Neural crest cell (in vitro differentiated cells): ENCODE measurements around the gene ANKH. TPM values are rescaled to one million over a fixed set of nuclear protein-coding genes. Genes with fewer than 3 reads are reported as not detected.

Experiments
- DNase-seq: peaks from one replicate; pipeline ENCODE4 v3.0.0; 2021; ENCODE audit warnings: low read depth, mixed read lengths, low spot score
- H3K27ac Mint-ChIP-seq: one replicate; pipeline ENCODE4 v1.8.0; 2021; ENCODE audit warnings: mild to moderate bottlenecking, mixed read lengths; ENCODE audit not compliant: unreplicated experiment
- H3K27me3 Mint-ChIP-seq: 2 replicates; pipeline ENCODE4 v1.8.0; 2021; ENCODE audit warnings: low read depth, mild to moderate bottlenecking, mixed read lengths
- H3K36me3 Mint-ChIP-seq: 2 replicates; pipeline ENCODE4 v1.8.0; 2021; ENCODE audit warnings: low read depth, mild to moderate bottlenecking, mixed read lengths
- H3K4me1 Mint-ChIP-seq: 2 replicates; pipeline ENCODE4 v1.8.0; 2021; ENCODE audit warnings: mixed read lengths
- H3K4me3 Mint-ChIP-seq: one replicate; pipeline ENCODE4 v1.8.0; 2021; ENCODE audit warnings: mild to moderate bottlenecking, mixed read lengths
- H3K9me3 Mint-ChIP-seq: 2 replicates; pipeline ENCODE4 v1.8.0; 2021; ENCODE audit warnings: mixed read lengths
- total RNA-seq: library from RNA; stranded (reverse); gene quantifications from 2 replicates; pipeline ENCODE4 v1.2.1, GENCODE V29; 2021
- TF ChIP-seq, protein P1 (sequence below): fragments of 200-600 bp; sonication (generic); conservative IDR thresholded peaks from 2 replicates; pipeline ENCODE4 v1.5.0; 2021; ENCODE audit warnings: antibody characterized with exemption, mild to moderate bottlenecking

Gene ANKH
- total RNA-seq, 1 donor from 2014 or later: 28.6 TPM

GRCh38 chr5:14674983-14675854 lies 196.4 kb downstream of the ANKH start:
- peaks cover 25% of the 10 kb centered on the region for H3K4me1 Mint-ChIP-seq

DNA sequence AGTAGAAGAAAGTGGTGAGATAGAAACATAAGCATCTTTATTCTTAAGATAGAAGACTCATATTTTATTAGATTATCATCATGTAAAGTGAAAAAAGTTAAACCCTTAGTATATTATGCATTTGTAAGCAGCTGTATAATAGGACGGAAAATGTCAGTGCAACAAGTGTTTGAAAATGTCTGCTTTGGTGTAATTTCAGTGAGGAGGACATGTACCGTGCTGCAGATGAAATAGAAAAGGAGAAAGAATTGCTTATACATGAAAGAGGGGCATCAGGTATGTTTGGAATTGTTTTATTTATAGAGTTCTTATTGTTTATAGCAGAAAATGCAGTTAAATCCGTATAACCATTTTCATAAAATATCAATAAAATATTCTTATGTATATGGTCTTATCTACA lies 198.1 kb downstream of the ANKH start:
- Mint-ChIP-seq H3K4me1 (peaks cover 26% of the 10 kb centered on the region), H3K27me3 (no peaks in the 10 kb centered on the region), H3K36me3 (peaks cover 3% of the 10 kb centered on the region), H3K27ac (no peak overlapping the region), H3K4me3 (no peak overlapping the region), H3K9me3 (no peaks in the 10 kb centered on the region)
- no peak for DNase-seq
- TF ChIP-seq, protein P1, sequence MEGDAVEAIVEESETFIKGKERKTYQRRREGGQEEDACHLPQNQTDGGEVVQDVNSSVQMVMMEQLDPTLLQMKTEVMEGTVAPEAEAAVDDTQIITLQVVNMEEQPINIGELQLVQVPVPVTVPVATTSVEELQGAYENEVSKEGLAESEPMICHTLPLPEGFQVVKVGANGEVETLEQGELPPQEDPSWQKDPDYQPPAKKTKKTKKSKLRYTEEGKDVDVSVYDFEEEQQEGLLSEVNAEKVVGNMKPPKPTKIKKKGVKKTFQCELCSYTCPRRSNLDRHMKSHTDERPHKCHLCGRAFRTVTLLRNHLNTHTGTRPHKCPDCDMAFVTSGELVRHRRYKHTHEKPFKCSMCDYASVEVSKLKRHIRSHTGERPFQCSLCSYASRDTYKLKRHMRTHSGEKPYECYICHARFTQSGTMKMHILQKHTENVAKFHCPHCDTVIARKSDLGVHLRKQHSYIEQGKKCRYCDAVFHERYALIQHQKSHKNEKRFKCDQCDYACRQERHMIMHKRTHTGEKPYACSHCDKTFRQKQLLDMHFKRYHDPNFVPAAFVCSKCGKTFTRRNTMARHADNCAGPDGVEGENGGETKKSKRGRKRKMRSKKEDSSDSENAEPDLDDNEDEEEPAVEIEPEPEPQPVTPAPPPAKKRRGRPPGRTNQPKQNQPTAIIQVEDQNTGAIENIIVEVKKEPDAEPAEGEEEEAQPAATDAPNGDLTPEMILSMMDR: no peak

More at GRCh38 chr5:14674983-14675854, 196.4 kb downstream of the ANKH start:
- H3K36me3 Mint-ChIP-seq: peaks cover 4% of the 10 kb centered on the region
- no peak overlapping the region for H3K27ac Mint-ChIP-seq
- H3K27me3 Mint-ChIP-seq: no peaks in the 10 kb centered on the region
- H3K9me3 Mint-ChIP-seq: no peaks in the 10 kb centered on the region
- H3K4me3 Mint-ChIP-seq: no peak overlapping the region
- DNase-seq: no peak
- TF ChIP-seq, protein P1: no peak

DNA sequence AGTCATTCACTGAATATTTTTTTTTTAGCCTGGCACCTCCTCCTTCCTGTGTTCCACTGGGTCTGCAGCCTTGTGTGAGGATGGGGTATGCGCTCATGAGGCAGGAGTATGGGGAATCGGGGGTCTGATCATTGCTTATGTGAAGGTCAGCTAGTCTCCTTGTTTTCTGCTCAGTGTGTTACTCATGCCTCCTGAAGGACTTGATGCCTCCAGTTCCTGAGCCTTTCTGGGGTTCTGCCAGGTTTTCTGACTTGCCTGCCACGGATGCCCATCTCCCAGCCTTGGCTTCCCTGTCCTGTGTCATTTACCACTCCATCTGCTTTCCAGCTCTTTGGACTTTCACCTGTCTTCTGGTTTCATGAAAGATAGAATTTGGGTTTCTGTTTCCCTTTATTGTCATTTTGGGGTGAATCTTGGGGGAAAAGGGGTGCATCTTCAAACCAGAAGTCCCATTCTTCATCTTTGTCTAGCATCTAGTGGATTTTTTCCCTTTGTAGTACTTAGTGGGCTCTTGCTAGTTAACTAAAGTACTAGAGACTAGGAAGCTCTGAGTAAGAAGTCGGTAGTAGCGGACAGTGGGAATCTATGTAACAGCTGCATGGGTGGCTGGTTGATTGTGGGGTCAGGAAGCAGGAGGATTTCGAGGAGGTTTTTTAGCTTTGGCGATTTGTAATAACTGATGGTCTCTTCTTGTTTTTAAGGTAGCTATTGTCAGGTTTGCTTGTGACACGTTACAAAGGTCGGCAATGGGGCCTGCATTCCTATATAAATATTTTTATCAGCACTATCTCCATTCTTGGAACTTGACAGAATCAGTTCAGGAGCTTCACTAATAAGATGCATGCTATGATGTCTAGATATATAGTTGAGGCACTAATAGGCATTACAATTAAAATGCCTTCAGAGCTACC lies 198.8 kb downstream of the ANKH start:
- H3K36me3 Mint-ChIP-seq: peaks cover 6% of the 10 kb centered on the region
- peaks cover 32% of the 10 kb centered on the region for H3K4me1 Mint-ChIP-seq
- H3K27ac Mint-ChIP-seq: no peak overlapping the region
- H3K4me3 Mint-ChIP-seq: no peak overlapping the region
- no peaks in the 10 kb centered on the region for H3K9me3 Mint-ChIP-seq
- TF ChIP-seq, protein P1: no peak
- DNase-seq: no peak
- no peaks in the 10 kb centered on the region for H3K27me3 Mint-ChIP-seq

DNA sequence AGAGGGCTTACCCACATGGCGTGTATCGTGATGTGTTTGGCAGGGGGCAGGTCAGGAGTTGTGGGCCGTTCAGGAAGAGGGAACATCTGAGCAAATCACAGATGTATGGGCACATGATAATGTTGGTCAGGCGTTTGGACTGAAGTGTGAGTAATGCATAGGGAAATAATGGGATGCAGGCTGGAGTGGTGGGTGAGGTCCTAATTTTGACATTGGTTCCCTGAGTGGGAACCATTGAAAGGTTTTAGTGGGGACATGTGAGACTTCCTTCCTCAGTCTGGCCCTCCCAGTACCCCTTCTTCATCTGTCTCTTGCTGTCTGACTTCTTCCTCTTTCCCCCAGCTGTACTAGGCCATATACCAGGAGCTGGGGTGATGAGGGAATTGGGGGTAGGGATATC lies 199.5 kb downstream of the ANKH start:
- H3K27ac Mint-ChIP-seq: no peak overlapping the region
- no peaks in the 10 kb centered on the region for H3K9me3 Mint-ChIP-seq
- H3K27me3 Mint-ChIP-seq: no peaks in the 10 kb centered on the region
- no peak for DNase-seq
- no peak overlapping the region for H3K4me3 Mint-ChIP-seq
- H3K36me3 Mint-ChIP-seq: peaks cover 6% of the 10 kb centered on the region
- peaks cover 35% of the 10 kb centered on the region for H3K4me1 Mint-ChIP-seq
- TF ChIP-seq, protein P1: no peak

- Mint-ChIP-seq H3K27me3 (no peaks in the 10 kb centered on the region), H3K9me3 (no peaks in the 10 kb centered on the region), H3K4me1 (peaks cover 40% of the 10 kb centered on the region), H3K36me3 (peaks cover 6% of the 10 kb centered on the region), H3K27ac (no peak overlapping the region), H3K4me3 (no peak overlapping the region)
- no peak for DNase-seq
- TF ChIP-seq, protein P1: no peak
These were observed 200.2 kb downstream of the ANKH start for GRCh38 chr5:14671414-14671813.
